ENCODE data around the gene PAQR7.

GRCh38 chr1:25819491-25820246, 55.8 kb downstream of the PAQR7 start, which contains the start of gene MTFR1L:
- TF ChIP-seq CTCF (conservative IDR thresholded peaks at IDR 0.05): no peak
- no peak for TF ChIP-seq ZFX (IDR thresholded peaks at IDR 0.05)
